CD4-positive, alpha-beta T cell treated with Interferon alpha-2 for 1 hour (primary cell): ENCODE results near the gene ALPL.
"Not testable (repeated sequence)": the region's sequence is repeated elsewhere in the genome, so short reads cannot be mapped to it uniquely, and the experiment has no call there.

Experiments used
- DNase-seq, 2 donors: peaks; one replicate each; pipeline ENCODE4 v3.0.0-alpha.2; 2020 to 2022

Gene ALPL

GRCh38 chr1:21508580-21509350, 458 bp upstream of the ALPL start:
- DNase-seq, result peak; percentile 47 to 56

DNA sequence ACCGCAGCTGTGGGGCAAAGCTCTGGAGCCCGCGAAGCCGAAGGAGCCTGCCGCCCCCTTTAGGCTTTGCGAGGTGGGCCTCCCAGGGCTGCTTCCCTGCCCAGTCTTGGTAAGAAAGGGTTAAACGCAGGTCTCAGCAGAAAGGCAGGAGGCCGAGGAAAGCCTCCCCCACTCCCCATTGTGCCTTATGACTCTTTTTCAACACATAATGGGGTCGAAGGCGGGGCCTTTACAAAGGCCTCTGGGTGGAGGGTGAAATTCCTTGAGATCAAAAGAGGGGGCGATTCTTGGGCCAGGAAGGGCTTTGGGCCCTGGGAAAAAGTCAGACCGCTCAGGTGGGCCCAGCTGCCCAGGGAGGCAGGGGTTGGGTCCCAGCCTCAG, 880 bp downstream of the ALPL start:
- no peak for DNase-seq

- DNase-seq, result no peak
Observed at GRCh38 chr1:21510885-21511578, 1.8 kb downstream of the ALPL start.

- no peak for DNase-seq
Observed at GRCh38 chr1:21511579-21512522, 2.6 kb downstream of the ALPL start.

DNA sequence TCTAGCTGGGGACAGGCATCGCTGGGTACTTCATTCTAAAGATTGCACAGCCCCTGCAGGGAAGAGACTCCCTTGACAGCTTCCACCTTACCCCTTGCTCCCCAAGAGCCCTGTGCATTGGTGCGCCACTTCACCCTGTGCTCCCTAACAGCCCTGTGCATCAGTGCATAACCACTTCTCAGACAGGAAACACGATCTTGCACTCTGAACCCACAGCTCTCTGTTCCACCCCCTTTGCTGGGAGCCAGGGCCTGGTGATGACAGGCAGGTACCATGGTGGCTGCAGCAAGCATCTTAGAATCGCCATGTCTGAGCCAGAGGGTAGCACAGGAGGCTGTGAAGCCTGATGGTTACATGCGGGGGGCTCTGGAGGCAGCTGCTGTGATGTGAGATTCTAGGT, 5.0 kb downstream of the ALPL start:
- no peak for DNase-seq

DNA sequence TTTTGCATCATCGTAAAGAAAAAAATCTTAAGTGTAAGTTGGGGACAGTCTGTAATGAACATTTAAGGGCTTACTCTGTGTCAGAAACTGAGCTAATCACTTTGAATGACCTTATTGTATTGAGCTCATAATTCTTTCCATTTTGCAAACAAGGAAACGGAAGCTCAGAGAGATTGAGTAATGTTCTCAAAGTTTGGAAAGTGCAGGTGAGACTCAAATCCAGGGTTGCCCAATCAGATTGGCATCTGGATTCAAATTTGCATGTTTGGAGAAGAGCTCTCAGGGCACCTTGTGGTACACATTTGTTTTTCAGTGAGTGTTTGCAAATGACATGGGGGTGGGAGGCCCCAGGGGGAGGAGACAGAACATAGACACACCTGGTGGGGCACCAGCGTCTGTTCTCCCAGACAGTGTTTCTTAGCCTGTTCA, 8.0 kb downstream of the ALPL start:
- DNase-seq, result no peak

- peak in 1 of 2 donors; percentile 32 for DNase-seq
Observed at GRCh38 chr1:21517660-21518480, 8.6 kb downstream of the ALPL start.

DNA sequence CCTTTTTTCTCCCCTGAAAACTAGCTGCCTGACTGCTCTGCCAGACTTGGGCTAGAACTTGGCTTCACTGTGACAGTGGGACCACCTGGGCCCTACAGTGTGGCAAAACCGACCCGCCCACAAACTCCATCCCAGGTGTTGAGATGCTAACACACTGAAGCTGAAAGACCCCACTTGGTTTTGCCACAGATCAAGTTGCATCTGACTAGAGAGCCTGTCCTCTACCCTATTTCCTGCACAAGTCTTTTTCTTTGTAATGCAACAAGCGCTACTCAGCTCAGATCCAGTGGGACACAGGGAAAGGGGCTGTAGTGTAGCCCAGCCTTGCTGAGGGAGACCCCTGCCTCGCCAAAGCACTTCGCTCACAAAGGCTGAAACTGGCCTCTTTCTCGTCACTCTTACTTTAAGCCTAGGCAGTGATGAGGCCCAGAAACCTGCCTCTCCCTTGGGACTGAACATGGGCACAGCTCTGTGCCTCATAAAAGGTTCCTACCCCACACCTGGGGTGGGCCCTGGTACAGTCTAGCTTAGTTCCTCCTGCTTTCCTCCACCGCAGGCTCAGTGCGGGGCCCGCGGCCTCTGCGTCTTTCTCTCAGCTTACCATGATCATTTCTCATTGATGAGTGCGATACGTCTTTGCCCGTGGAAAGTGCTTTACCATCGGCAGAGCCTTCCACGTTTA, 9.7 kb downstream of the ALPL start:
- DNase-seq, result peak in 1 of 2 donors; percentile 45

DNA sequence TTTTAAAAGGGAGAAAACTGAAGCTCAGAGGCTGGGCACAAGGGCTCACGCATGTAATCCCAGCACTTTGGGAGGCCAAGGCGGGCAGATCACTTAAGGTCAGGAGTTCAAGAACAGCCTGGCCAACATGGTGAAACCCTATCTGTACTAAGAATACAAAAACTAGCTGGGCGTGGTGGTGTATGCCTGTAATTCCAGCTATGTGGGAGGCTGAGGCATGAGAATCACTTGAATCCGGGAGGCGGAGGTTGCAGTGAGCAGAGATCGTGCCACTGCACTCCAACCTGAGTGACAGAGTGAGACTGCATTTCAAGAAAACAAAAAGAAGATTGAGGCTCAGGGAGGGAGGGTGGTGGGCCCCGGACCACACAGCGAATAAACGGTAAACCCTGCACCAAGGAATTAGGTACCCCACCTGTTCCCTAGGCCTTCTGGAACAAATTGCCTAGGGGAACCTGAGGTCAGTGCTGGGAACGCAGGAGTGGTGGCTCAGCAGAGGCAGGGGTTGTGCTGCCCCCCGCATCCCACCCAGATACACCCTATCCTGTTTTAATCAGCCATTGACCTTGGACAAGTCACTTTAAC, 10.4 kb downstream of the ALPL start:
- DNase-seq, result not testable (repeated sequence)

DNA sequence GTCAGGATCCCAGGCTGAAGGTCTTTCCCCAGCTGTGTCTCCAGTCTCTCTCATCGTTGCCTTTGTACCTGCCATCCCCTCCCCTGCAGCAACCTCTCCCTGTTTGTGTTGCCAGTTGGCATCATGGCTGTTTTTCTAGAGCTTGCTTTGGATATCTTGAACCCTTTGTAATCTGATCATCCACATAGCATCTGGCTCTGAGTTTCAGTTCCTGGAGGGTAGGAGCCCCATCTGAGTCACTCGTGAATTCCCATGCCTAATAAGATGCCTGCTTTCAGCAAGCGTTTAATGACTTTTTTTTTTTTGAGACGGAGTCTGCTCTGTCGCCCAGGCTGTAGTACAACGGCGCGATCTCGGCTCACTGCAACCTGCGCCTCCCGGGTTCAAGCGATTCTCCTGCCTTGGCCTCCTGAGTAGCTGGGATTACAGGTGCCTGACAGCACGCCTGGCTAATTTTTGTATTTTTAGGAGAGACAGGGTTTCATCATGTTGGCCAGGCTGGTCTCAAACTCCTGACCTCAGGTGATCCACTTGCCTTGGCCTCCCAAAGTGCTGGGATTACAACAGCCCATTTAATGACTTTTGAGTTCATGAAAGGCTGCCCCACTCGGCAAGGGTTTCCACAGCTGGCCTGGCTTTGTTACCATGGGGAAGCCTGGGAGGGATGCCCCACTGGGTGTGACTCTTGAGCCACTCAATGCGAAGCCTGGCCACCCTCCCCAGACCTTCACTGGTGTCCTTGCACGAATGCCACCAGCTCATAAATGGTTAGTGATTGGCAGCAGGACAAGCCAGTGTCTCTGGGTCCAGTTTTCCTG, 11.9 kb downstream of the ALPL start:
- DNase-seq, result no peak

DNA sequence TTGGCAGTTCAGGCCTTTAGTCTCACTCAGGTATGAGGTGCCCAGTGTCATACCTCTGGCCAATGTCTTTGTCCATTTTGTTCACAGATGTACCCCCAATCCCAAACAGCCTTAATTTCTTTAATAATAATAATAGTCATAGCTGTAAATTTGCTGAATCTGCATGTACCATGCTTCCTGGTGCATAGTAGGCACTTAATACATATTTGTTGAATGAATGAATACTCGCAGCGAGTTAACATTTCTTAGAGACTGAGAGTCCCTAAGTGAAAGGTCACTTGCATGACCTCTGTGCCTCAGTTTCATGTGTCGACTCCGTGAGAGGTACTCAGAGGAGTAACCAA, 12.5 kb downstream of the ALPL start:
- no peak for DNase-seq

- no peak for DNase-seq
Observed at GRCh38 chr1:21522525-21523038, 13.4 kb downstream of the ALPL start.

DNA sequence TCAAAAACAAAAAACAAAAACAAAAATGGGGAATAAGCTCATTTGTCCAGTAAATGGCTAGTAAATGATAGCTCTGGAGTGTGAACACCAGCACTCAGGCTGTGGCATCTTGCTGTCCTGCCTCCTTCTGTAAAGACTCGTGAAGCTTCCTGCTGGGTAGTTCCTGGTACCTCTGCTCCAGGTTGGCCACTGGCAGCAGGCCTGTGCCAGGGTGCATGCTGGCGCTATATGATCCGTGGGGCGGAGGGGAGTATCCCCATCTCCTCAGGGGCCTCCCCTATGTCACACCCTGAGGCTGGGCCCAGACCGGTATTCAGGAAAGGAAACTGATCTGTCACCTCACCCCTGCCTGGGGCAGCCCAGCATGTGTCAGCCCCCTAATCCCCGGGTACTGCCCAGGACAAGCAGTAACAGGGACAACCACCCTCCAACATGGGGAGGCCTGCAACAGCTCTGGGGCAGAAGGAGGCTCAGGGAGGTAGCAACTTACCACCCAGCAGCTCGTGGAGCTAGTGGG, 14.1 kb downstream of the ALPL start:
- DNase-seq, result no peak

- DNase-seq, result no peak
Observed at GRCh38 chr1:21524220-21524619, 15.0 kb downstream of the ALPL start.

DNA sequence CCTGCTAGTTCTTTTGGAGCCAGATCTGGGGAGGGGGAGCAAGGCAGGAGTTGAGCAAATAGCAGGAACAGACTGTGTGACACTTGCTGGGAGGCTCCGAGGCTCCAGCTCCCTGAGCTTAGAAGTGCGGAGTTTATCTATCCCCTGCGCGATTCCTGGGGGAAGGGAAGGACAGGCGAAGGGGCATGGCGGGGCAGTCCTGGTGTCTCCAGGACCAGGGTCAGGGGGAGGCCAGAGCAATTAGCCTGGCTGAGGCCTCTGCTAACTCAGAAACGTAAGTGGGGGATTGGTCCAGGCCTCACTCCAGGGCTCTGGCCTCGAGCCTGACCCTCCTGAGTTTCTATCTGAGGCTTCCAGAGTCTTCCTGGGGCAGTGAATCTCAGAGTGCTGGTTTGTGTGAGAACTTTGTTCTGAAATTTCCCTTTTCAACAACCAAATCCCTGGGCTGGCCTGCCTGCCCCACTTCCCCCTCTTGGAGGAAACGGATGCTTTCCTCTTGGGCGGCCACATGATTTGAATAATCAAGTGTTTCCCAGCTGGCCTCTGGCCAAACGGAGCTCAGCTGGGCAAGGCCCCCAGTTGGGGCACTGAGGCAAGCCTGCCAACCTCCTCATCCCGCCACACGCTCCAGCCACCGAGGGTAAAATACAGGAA, 15.6 kb downstream of the ALPL start:
- DNase-seq, result no peak

DNA sequence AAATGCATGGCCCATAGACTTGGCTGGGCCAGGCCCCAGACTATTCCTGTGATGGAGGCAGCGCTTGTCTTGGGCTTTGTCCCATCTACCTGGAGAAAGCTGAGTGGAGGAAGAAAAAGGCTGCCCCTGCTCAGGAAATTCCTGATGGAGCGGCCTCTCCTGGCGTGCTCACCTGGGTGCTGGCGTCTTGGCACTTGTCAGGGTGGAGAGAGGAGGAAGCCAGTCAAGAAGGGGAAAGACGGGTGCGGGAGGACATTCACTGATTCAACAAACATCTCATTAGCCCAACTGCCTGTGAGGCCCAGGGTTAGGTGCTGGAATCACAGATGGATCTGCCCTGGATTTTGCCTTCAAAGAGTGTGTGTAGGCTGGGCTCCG, 16.1 kb downstream of the ALPL start:
- DNase-seq, result no peak

DNA sequence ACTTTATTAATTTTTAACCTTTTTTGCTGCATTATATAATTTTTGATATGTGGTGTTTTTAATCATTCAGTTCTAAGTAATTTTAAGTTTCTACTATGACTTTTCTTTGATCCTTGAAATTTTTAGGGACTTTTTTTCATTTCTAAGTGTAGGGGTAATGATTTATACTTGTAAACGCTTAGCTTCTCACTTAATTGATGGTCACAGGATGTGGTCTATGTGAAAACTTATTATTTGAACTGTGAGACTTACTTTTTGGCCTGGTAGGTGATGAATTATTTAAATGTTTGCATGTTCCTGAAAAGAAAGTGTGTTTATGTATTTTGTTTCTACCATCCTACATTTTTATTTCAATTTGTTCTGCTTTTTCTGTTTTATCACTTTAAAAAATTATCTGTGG, 17.2 kb downstream of the ALPL start:
- DNase-seq, result no peak

GRCh38 chr1:21530368-21531016, 21.3 kb downstream of the ALPL start:
- no peak for DNase-seq

DNA sequence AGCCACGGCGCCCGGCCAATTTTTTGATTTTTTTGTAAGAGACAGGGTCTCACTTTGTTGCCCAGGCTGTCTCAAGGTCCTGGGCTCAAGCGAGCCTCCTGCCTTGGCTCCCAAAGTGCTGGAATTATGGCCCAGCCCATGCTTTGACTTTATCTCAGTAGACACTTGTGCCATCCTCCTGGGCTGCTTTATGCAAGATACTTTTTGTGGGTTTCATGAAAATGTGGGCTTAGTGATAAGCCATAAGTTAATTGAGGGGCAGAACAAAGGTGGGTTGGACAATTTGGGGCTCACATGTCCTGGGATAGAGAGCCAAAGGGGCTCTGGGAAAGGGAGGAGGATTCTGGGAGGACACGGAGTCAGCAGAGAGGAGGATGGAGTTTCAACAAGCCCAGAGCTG, 22.0 kb downstream of the ALPL start:
- DNase-seq, result no peak
